Measurements from ENCODE around the gene CCR7.

The CCR7 gene

DNA sequence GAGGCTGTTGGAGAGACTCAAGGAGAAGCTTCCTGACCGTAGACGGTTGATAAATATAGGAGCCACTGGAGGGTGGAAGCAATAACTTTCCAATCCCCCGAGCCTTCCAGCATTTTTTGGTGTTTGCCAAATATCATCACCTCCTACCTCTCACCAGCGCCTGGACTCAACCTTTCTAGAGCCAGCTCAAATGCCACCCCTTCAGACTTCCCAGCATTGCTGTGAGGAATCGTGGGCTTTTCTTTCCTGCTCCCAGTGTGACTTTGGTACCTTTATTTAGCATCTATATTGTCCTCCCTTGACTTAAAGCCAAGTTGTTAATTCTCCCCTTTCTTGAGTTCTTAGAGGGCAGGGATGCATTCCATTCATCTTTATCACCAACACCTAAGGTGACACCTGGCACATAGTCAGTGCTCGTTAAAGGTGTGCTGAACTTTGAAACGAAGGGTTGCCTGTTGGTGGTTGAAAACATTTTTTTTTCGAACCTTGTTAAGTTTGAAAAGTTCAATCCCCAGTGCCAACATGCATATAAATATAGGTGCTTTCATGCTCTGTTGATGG is 35.3 kb upstream of the CCR7 start:
- TF ChIP-seq CTCF (IDR thresholded peaks at IDR 0.05; ENCODE audit: borderline replicate concordance, insufficient read depth, low read depth, low read length): no peak
- no peak overlapping the region for H3K4me3 ChIP-seq (ENCODE audit: low read depth, low read length)

- no peak overlapping the region for H3K4me3 ChIP-seq (ENCODE audit: low read depth, low read length)
- TF ChIP-seq CTCF (IDR thresholded peaks at IDR 0.05; ENCODE audit: borderline replicate concordance, insufficient read depth, low read depth, low read length): no peak
Measured at GRCh38 chr17:40599468-40599763, 34.1 kb upstream of the CCR7 start.

GRCh38 chr17:40598619-40599467 is 33.6 kb upstream of the CCR7 start:
- H3K4me3 ChIP-seq (ENCODE audit: low read depth, low read length): no peak overlapping the region
- TF ChIP-seq CTCF (IDR thresholded peaks at IDR 0.05; ENCODE audit: borderline replicate concordance, insufficient read depth, low read depth, low read length): no peak

GRCh38 chr17:40598301-40598618 is 33.0 kb upstream of the CCR7 start:
- H3K4me3 ChIP-seq (ENCODE audit: low read depth, low read length): no peak overlapping the region
- TF ChIP-seq CTCF (IDR thresholded peaks at IDR 0.05; ENCODE audit: borderline replicate concordance, insufficient read depth, low read depth, low read length): no peak

DNA sequence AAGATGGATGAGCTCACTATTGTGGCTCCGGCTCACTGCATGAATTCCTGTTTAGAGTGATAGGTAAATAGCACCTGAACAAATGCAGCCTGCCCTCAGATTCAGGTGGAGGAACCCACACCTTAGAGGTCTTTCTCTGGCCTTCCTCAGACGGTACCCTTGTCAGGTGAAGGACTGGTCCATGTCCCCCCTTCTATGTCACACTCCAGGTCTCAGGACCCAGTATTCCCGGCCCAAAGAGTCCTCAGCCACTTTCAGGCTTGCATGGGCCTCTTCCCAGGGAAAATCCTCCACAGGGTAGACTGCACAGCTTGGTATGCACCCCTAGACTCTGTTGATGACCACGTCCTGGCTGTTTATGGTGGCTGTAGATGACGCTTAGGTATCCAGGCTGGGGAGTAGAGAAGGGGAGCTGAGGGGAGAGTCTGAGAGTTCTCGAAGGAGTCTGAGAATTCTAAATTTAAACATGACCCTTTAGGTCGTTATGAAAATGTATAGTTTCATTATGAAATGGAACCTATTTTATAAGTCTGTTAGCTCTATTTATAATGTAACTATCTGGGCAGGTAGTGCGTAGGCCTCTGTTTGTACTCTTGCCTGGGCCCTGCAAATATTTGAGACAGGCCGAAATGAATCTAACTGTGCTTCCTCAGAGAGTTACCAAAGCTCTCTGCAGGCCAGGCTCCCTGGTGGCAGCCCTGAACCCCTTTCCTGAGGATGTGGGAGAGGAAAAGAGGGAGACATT is 32.5 kb upstream of the CCR7 start:
- H3K4me3 ChIP-seq (ENCODE audit: low read depth, low read length): no peak overlapping the region
- no peak for TF ChIP-seq CTCF (IDR thresholded peaks at IDR 0.05; ENCODE audit: borderline replicate concordance, insufficient read depth, low read depth, low read length)

- no peak overlapping the region for H3K4me3 ChIP-seq (ENCODE audit: low read depth, low read length)
- no peak for TF ChIP-seq CTCF (IDR thresholded peaks at IDR 0.05; ENCODE audit: borderline replicate concordance, insufficient read depth, low read depth, low read length)
Measured at GRCh38 chr17:40597156-40597555, 31.9 kb upstream of the CCR7 start.
